Vagina (tissue), 2 donors: ENCODE results near the gene PLPPR5. TPM values are rescaled to one million over a fixed set of nuclear protein-coding genes. Genes with fewer than 3 reads are reported as not detected.

ENCODE experiments used
- DNase-seq, 2 donors: peaks; one replicate each; pipeline ENCODE4 v3.0.0-alpha.2; 2017; ENCODE audit errors: extremely low spot score in 2 of 2
- H3K27ac ChIP-seq: fragments of 200-600 bp; sonication (generic); one replicate; pipeline ENCODE4 v1.5.1; 2019
- H3K27me3 ChIP-seq: fragments of 200-600 bp; sonication (generic); one replicate; pipeline ENCODE4 v1.5.1; 2019
- H3K36me3 ChIP-seq, 2 donors: fragments of 200-600 bp; sonication (generic); one replicate each; pipeline ENCODE4 v1.5.1; 2017 to 2019
- H3K4me1 ChIP-seq: fragments of 200-600 bp; sonication (generic); one replicate; pipeline ENCODE4 v1.5.1; 2019
- H3K4me3 ChIP-seq, 2 donors: fragments of 200-600 bp; sonication (generic); 1 replicate in 1 of 2; 2 replicates in 1 of 2; pipeline ENCODE4 v1.5.1; 2016 to 2019
- H3K9me3 ChIP-seq: fragments of 200-600 bp; sonication (generic); one replicate; pipeline ENCODE4 v1.5.1; 2019
- CTCF ChIP-seq, 3 experiments: fragments of 450-650 bp in 2 of 3; fragments of 200-600 bp in 1 of 3; sonication (generic) in 1 of 3; IDR thresholded peaks; one replicate each; pipeline ENCODE4 v1.5.1; 2017 to 2019; ENCODE audit warnings: antibody characterized with exemption in 3 of 3, mild to moderate bottlenecking in 2 of 3, moderate library complexity in 2 of 3
- POLR2A ChIP-seq, 2 donors: fragments of 450-650 bp; IDR thresholded peaks; one replicate each; pipeline ENCODE4 v1.6.1; 2017; ENCODE audit warnings: antibody characterized with exemption in 2 of 2, mild to moderate bottlenecking in 2 of 2, moderate library complexity in 2 of 2
- POLR2AphosphoS5 ChIP-seq, 2 donors: sonication (generic); formaldehyde crosslinking; IDR thresholded peaks; one replicate each; pipeline ENCODE4 v1.9.0; 2017; ENCODE audit warnings: antibody characterized with exemption in 2 of 2, mild to moderate bottlenecking in 2 of 2, low read depth in 1 of 2; ENCODE audit not compliant: insufficient read depth in 1 of 2
- intact Hi-C: fragments of 100-400 bp; cut with DNase I; formaldehyde crosslinking; loops from one replicate; pipeline ENCODE4 v1.15.1; 2023
- total RNA-seq: library from RNA; depleted of rRNA; stranded (reverse); fragments of >200 nt; gene quantifications from one replicate; pipeline ENCODE4 v1.2.3, GENCODE V29; 2016

PLPPR5 gene
- total RNA-seq, 1 donor from 2014 or later, result not detected

GRCh38 chr1:98962156-98962555 is 42.5 kb downstream of the PLPPR5 start:
- intact Hi-C loops, result no loop called here
- no peak for DNase-seq
- Histone ChIP-seq H3K27me3 (no peaks in the 10 kb centered on the region), H3K9me3 (no peaks in the 10 kb centered on the region), H3K4me3 (no peak overlapping the region), H3K36me3 (no peaks in the 10 kb centered on the region), H3K4me1 (no peaks in the 10 kb centered on the region), H3K27ac (no peak overlapping the region)
- no peak for TF ChIP-seq CTCF (IDR thresholded peaks at IDR 0.05)

- no peak for TF ChIP-seq POLR2A (IDR thresholded peaks at IDR 0.05)
- intact Hi-C loops, result no loop called here
- Histone ChIP-seq H3K36me3 (no peaks in the 10 kb centered on the region), H3K4me3 (no peak overlapping the region), H3K4me1 (no peaks in the 10 kb centered on the region), H3K9me3 (no peaks in the 10 kb centered on the region), H3K27ac (no peak overlapping the region), H3K27me3 (no peaks in the 10 kb centered on the region)
- DNase-seq, result no peak
Observed at GRCh38 chr1:98949621-98950020, 55.0 kb downstream of the PLPPR5 start.

- no peaks in the 10 kb centered on the region for H3K4me1 ChIP-seq
Observed at GRCh38 chr1:98949166-98949565, 55.5 kb downstream of the PLPPR5 start.

DNA sequence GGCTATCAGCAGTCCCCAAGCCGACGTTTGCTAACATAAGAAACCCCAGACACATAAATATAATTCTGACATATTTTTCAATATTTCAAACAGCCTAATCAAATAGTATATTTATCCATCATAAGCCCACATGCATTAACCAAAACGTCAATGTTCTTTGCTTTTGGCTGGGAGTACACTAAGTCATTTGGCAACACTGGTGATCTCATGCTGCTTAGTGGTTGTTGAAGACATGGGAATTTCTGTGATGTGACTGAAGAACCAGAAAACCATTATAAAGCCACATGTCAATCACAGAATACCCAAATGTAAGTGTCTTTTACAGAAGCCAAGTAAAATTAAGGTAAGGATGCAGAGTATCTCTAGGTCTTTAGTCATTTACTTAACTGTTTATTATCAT is 57.6 kb downstream of the PLPPR5 start:
- TF ChIP-seq CTCF (IDR thresholded peaks at IDR 0.05), result no peak
- no peak for TF ChIP-seq POLR2A (IDR thresholded peaks at IDR 0.05)
- no peaks in the 10 kb centered on the region for H3K9me3 ChIP-seq
- H3K27me3 ChIP-seq, result no peaks in the 10 kb centered on the region
- DNase-seq, result no peak
- H3K36me3 ChIP-seq, result no peaks in the 10 kb centered on the region
- H3K27ac ChIP-seq, result no peak overlapping the region
- H3K4me1 ChIP-seq, result no peaks in the 10 kb centered on the region
- no peak overlapping the region for H3K4me3 ChIP-seq
- intact Hi-C loops, result no loop called here

More at GRCh38 chr1:98949166-98949565, 55.5 kb downstream of the PLPPR5 start:
- TF ChIP-seq POLR2A (IDR thresholded peaks at IDR 0.05), result no peak
- TF ChIP-seq CTCF (IDR thresholded peaks at IDR 0.05), result no peak
- no peak for TF ChIP-seq POLR2AphosphoS5 (IDR thresholded peaks at IDR 0.05; ENCODE audit: insufficient read depth in 1 of 2, low read depth in 1 of 2)
- Histone ChIP-seq H3K9me3 (no peaks in the 10 kb centered on the region), H3K27me3 (no peaks in the 10 kb centered on the region), H3K36me3 (no peaks in the 10 kb centered on the region), H3K4me3 (no peak overlapping the region), H3K27ac (no peak overlapping the region)
- no peak for DNase-seq
- intact Hi-C loops, result no loop called here

GRCh38 chr1:98940722-98941079 is 64.0 kb downstream of the PLPPR5 start:
- TF ChIP-seq CTCF (IDR thresholded peaks at IDR 0.05) (no peak), POLR2A (IDR thresholded peaks at IDR 0.05) (no peak), POLR2AphosphoS5 (IDR thresholded peaks at IDR 0.05; ENCODE audit: insufficient read depth in 1 of 2, low read depth in 1 of 2) (no peak)
- Histone ChIP-seq H3K4me1 (no peaks in the 10 kb centered on the region), H3K27me3 (no peaks in the 10 kb centered on the region), H3K36me3 (no peaks in the 10 kb centered on the region), H3K27ac (no peak overlapping the region), H3K9me3 (no peaks in the 10 kb centered on the region), H3K4me3 (no peak overlapping the region)
- no peak for DNase-seq
- intact Hi-C loops, result no loop called here

DNA sequence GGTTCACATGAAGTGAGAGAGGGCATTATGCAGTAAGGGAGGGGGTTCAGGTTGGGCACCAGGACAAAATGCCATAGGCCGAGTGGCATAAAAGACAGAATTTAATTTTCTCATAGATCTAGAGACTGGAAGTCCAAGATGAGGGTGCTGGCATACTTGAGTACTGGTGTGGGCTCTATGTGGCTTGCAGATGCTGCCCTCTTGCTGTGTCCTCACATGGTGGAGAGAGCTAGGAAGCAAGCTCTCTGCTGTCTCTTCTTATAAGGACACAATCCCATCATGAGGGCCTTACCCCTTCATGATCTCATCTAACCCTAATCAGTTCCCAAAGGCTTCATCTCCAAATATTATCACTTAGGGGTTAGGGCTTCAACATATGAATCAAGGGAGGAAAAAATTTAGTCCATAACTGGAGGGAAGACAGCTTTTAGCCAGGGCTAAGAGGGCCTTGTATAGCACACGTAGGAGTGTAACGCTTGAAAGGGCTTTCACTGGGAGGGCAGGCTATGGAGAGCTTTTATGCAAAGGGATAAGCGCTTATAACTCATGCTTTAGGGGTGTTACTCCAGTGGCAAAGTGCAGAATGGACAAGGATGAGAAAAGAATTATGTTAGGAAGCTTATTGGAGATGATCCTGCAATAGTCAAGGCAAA is 64.5 kb downstream of the PLPPR5 start:
- no peak for TF ChIP-seq POLR2A (IDR thresholded peaks at IDR 0.05)
- no peak for TF ChIP-seq POLR2AphosphoS5 (IDR thresholded peaks at IDR 0.05; ENCODE audit: insufficient read depth in 1 of 2, low read depth in 1 of 2)
- TF ChIP-seq CTCF (IDR thresholded peaks at IDR 0.05), result no peak
- intact Hi-C loops, result no loop called here
- no peaks in the 10 kb centered on the region for H3K9me3 ChIP-seq

More for the DNA sequence above, 64.5 kb downstream of the PLPPR5 start:
- no peaks in the 10 kb centered on the region for H3K27me3 ChIP-seq
- H3K27ac ChIP-seq, result no peak overlapping the region
- DNase-seq, result no peak
- H3K4me1 ChIP-seq, result no peaks in the 10 kb centered on the region
- no peaks in the 10 kb centered on the region for H3K36me3 ChIP-seq
- H3K4me3 ChIP-seq, result no peak overlapping the region
